ENCODE measurements around the gene KCNN2.

The KCNN2 gene

DNA sequence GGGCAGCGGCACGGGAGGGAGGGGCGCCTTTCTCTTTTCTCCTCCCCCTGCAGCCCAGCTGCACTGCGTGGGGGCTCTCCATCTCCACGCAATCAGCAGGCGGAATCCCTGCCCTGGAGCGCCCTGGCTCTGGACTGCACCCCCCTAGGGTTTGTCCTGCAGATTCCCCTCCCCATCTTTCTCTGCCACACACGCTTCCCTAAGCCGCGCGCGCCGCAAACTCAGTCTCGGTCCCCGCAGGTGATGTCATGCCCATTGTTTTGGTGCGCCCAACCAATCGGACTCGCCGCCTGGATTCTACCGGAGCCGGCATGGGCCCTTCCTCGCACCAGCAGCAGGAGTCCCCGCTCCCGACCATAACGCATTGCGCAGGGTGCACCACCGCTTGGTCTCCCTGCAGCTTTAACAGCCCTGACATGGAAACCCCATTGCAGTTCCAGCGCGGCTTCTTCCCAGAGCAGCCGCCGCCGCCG, at the start of gene KCNN2:
Gene KCNN2 (plus strand): TSS at position 347 of the 473 bp plus-strand sequence. CDS start 70 bp downstream, at position 417.
- no peak for DNase-seq

DNA sequence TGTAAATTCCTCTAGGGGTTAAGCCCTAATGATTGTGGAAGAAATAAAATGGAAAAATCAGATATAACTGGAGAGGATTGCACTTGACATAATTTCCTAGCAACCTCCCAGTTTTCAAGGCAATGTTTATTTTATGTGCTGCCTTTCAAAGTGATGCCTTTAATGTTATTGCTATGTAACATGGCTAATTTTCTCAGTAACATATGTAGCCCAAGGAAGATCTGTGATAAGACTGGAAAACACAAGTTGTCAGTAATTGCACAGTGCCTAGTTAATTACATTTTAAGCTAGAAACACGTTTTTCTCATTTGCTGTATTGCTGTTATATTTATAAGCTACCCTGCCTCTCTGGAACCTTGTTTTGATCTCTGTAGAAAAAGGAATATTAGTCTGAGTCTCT, 49.2 kb upstream of the KCNN2 start:
- DNase-seq = no peak

DNA sequence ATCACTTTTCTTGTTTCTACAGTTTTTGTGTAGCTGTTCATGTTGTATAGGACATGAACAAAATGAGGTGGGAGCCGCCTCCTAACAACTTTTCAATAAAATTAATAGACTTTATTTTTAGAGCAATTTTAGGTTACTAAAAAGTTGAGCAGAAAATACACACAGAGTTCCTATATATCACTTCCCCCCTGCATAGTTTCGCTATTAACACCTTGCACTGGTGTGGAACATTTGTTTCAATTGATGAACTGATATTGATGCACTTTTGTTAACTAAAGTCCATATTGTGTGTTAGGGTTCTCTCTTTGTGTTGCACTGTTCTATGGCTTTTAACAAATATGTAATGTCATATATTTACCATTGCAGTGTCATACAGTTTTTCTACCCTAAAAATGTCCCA, 47.8 kb upstream of the KCNN2 start:
- DNase-seq = no peak

DNA sequence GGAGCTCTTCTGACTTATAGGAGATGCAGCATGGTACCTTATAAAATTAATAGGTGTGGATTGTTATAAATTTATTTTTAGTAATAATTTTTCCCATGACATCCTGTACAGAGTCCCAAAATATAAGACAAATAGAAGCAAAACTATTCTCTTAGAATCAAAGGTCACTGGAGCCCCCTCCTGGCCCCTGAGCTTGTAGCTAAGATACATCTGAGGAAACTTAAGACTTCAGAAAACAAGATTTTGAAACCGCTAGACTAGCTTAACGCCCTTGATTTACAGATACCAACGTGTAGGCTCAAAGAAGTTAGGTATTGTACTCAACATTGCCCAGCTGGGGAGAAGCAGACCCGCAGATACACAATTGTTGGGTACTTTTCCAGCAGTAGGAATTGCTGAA, 45.7 kb upstream of the KCNN2 start:
- no peak for DNase-seq

DNA sequence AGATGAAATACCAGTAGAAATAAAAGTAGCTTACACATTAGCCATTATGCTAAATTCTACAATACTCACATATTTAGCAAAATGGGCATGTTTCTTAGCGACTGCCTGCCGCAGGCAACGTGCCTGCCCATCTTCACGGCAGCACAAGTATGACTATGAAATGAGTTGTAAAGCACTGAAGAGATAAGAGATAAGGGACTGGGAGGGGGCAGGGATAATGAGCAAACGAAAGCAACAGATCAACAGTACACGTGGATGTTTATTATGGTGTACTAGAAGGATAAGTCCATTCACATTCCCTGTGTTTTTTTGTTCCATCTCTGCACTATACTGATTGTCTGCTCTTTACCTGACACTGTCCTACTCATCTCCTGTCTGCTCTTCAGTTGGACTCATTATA, 44.1 kb upstream of the KCNN2 start:
- no peak for DNase-seq

DNA sequence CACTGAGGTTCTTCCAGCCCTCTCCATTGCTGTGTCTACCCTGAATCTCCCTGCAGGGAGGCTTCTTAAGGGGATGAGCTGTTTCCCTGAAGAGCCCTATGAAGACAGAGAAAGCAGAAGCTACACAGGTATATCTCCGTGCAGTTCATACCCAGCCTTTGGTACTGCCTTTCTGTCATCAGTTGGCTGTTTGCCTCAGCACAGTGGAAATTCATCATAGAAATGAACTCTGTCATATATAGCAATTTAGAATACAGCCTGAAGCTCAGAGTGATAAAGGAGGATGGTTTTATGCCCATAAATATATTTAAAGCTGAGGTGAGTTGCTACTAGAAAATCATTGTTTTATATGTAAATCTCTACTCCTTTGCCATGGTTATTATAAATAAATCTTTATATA, 42.6 kb upstream of the KCNN2 start:
- no peak for DNase-seq

DNA sequence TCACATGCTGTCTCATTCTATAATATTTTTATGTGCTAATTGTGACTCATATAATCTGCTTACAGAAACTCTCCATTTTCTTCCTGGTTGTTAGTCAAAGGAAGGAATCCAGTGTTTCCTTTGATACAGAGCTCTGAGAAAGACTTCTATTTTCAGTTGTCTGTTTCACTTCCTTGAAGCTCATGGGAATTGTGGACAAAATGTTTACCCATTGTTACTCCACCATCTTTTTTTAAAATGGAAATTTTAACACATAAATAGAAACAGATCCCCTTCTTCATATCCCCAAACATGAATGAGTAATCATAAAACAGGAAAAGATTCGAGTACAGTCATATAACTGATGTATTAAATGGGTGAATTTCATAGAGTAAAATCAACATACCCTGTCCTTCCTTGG, 42.0 kb upstream of the KCNN2 start:
- no peak for DNase-seq

DNA sequence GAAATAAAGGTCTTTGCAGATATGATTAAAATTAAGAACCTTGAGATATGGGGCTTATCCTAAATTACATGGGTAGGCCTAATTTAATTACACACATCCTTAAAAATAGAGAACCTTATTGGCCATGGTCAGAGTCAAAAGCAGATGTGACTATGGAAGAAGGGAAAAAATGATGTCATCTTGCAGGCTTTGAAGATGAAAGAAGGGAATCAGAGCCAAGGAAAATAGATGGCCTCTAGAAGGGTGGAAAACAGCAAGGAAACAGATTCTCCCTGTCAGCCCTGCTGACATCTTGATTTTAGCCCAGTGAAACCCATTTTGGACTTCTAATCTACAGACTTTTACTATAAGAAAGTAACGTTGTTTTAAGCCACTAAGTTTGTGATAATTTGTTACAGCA, 37.6 kb upstream of the KCNN2 start:
- DNase-seq = no peak

DNA sequence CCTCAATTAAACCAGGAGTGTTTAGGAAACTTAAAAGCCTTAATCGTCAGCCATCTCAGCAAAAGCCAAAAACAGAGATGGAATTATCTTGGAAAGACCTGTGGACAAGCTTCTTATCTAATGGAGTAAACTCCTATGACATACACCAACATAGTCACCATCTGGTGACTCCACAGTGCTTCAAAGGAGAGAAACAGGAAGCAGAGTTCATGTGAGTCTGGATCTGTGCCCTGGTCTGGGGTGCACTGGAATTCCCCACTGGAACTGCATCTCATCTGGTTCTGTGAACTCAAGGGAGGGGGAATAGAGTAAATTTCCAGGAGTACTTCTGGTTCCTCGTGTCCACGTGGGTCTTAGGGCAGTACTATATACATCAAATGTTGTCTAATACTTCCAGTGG, 36.3 kb upstream of the KCNN2 start:
- DNase-seq = no peak

DNA sequence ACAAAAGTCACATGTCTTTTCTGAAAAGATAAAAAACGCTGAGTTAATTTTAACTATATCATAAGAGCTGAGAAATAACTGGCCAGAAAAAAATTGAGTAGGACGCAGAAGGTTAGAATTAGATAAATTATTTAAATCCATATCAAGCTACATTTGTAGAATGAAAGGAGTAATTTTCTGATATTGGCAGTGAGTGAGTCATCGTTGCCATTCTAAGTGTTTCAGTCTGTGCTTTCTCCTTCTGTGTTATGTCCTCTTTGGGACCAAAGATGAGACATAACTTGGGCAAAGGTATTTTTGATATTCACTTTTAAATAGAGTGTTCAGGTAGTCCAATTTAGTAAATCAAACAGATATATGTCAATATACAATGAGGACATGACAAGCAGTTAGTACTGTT, 34.4 kb upstream of the KCNN2 start:
- no peak for DNase-seq

DNA sequence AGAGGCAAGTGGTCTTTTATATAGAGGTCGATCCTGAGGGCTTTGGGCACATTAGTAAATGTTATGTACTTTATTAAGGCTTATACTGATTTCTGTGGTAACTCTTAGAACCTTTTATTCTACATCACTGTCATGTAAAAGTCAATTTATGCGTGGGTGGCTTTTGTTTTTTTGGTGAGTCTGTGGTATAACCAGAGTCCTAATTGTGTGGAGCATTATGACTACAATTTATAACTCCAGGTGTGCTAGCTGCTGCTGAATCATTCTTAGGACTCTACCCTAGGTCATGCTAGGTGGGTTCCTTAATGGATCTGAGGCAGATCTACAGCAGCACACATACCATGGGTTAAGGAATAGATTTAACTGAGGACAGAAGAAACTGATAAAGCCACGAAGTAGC, 33.9 kb upstream of the KCNN2 start:
- DNase-seq = no peak

DNA sequence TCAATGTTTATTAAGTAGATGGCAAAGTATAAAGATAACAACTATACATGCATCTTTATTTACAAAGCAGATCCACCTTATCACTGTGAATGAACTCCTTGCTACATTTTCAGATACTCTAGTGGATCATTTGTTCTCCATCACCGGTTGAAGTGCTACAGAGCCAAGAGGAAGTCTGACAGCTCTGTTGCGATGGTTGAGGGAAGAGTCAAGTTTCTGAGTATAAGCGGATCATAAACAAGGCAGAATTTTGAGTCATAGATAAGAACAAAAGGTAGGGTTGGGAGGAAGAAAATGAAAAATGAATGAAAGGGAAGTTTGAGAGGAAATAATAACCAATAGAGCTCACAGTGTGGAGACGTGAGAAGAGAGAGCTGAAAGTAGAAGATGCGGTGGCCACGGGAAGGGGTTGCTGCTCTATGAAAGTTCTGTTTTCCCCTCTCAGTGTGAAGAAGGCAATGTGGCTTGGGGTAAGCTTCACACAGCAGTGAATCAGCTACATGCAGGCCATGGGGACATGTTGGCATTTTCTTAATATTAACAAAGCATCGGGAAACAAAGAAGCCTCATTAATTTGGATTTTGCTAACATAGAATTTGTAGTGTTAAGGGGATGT, 30.8 kb upstream of the KCNN2 start:
- DNase-seq = no peak

DNA sequence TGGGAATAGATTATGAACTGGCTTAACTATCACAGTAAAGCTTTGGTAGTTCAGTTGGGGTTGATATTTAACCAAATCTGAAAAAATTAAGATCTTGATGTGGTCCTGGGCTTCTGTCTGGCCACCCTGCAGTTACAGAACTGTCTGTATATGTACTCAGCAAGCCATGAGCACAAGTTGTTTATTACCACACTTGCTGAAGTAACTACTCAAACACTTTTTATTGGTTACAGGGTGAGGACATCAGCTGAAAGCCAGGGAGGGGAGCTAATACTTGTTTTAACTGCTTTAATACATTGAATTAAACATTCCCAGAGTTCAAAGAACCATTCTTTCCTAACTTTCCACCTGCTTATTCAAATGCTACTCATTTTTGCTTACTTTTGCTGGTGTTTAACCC, 29.4 kb upstream of the KCNN2 start:
- DNase-seq = no peak

DNA sequence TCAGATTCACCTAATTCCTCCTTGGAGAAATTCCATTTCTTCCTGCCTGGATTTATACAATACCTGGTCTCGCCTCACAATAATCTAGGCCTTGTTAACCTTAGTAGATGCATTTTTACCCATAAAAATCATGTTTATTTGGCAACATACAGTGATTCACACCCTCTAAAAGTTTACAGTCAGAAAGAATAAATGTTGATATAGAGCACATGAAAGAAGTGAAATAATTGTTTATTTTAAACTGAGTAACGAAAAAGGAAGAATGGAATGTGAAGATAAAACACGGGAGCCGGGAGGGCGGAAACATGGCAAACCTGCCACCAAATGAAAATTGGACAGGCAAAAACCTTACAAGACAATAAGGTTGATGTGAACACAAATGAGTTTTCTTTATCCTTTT, 28.9 kb upstream of the KCNN2 start:
- no peak for DNase-seq

DNA sequence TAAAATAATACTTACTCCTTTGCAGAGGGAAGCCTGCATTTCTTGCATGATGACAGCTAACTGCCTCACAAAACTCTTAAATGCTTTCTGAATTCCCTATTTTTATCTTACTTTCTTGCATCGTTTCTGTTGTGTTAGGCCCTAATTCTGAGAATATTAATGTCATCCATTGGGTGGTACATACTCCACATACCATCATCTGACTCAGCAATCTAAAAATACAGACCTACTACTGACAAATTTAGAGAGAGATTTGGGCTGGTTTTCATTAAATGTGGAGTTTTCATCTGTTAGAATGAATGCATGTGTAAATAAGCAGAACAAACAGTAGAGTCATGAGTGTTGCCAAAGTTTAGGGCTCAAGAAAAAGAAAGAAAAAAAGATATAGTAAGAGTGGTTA, 26.5 kb upstream of the KCNN2 start:
- DNase-seq = no peak

DNA sequence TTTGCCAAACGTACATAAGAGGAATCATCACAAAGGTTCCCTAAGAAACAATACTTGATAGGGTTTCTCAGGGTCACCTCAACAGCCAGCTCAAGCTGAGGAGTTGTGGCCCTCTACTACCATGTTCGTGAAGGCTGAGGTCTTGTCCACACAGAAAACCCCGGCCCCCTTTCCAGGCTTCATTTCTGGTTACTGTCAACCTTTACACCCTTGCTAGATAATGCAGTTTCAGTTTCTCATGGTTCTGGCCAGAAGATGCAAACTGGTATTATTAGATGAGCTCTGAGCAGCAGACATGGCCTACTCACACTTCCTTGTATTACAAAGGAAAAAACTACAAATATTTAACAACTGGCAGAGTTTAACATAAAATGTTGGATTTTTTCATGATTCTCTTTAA, 22.8 kb upstream of the KCNN2 start:
- DNase-seq = no peak

DNA sequence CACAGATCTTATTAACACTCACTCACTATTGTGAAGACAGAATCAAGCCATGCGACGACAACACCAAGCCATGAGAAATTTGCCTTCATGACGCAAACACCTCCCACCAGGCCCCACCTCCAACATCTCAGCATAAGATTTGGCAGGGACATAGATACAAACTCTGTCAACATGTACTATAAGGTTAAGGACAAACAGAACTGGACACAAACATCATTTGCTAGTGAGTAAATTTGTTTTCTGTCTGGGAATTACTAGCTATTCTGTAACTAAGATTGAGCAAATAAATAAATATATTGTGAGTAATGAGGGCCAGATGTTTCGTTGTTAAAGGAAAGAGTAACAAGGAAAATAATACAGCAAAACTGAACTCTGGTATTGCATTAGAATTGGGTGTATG, 15.7 kb upstream of the KCNN2 start:
- no peak for DNase-seq

DNA sequence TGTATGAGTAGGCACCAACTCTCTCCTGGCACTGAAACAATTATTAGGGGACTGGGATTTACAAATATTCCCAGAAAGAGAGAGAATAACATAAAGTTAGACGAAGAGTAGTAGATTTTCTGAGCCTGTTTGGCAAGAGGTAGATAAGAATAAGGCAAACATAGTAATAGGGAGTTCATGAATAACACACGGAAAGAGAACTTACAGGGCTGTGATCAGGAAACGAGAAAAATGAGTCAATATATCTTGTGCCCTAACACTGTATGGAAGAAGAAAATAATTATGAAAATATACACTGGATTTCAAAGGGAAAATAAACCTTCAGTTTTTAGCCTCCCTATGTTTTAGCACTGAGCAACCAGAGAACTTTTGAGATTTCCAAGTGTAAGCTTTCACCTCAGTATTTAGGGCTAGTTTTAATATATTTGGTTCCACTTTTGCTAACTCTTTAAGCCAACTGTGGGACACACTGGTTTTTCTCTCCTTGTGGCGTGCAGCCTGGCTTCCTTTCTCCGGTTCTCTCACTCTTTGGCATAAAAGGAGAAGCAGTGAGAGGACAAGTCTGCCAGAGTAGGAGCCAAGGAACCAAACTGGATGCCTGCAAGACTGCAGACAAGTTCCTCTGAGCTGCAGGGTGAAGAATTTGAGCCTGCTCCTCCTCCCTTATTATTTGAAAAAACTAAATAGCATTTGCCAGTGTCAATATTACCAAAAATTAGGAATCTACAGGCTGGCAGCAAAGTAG, 6.6 kb upstream of the KCNN2 start:
- no peak for DNase-seq

DNA sequence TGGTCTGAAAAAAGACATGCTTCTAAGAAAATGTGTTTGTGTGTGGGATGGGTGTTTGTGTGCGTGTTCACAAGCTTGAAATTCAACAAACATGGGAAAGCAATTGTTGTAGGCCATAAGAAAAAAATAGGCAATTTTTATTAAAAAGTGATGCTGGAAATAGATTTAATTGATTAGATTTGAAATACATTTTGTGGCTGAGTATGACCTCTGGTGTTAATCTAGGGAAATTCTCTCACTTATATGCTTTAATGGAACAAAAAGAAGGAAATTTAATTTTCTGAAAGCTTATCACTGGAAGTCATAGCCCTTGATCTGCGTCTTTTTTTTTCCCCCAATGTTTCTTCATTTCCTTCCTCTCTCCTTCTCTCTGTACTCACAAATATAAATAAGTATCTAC, 3.5 kb upstream of the KCNN2 start:
- DNase-seq = no peak

DNA sequence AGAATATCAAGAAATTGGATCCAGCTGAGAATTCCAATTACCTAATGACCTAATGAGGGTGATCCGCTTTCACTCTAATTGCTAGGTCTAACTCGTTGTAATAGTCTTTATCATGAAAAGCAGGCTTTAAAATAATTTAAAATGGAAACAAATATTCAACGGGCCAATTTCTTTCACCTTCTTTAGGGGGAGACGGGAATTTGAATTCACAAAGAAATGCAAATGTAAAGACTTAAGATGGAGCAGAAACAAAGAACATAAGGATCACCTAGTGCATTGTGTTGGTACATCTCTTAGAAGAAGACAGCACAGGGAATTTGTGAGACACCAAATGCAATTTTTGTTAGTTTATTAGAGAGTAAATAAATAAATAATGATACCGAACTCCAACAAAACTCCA, 1.5 kb upstream of the KCNN2 start:
- DNase-seq = no peak

DNA sequence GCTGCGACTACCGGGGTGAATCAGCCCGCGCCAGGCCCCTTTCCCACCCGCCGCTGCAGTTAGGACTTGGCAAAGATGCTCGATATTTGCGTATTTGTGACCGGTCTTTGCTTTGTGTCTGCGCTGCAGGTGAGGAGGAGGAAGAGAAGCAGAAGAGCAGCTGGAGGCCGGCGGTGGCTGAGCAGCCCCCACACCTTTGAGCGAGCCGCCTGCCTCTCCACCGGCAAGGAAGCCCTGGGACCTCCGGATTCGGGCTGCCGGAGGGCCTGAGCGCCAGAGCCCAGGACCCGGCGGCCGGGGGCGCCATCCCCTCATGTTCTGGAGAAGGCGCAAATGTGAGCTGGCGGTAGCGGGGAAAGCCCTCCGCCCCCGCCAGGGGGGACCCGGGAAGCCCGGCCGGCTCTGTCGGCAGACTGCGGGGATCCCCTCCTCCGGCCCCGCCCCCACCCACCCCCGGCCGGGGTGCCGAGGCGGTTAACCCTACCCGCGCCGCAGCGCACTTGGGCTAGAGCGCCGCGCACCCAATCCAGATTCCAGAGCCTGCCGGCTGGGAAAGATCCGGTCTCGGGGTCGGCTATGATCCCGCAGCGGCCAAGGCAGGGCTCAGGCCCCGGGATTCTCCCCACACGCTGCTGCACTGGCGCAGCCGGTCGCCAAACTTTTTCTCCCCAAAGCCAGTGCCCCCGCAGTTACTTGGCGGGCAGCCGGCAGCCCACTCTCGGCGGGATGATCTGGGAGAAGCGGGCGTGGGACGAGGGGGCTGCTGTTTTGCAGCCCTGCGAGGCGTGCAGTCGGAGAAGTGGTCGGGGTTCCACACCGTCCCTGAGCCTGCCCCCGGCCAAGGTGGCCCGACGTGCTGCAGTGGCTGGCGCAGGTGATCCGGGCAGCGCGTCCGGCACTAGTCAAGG, 800 bp upstream of the KCNN2 start:
- no peak for DNase-seq

DNA sequence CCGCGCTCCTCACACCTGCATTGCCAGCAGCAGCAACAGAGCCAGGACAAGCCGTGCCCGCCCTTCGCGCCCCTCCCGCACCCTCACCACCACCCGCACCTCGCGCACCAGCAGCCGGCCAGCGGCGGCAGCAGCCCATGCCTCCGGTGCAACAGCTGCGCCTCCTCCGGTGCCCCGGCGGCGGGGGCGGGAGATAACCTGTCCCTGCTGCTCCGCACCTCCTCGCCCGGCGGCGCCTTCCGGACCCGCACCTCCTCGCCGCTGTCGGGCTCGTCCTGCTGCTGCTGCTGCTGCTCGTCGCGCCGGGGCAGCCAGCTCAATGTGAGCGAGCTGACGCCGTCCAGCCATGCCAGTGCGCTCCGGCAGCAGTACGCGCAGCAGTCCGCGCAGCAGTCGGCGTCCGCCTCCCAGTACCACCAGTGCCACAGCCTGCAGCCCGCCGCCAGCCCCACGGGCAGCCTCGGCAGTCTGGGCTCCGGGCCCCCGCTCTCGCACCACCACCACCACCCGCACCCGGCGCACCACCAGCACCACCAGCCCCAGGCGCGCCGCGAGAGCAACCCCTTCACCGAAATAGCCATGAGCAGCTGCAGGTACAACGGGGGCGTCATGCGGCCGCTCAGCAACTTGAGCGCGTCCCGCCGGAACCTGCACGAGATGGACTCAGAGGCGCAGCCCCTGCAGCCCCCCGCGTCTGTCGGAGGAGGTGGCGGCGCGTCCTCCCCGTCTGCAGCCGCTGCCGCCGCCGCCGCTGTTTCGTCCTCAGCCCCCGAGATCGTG, 517 bp downstream of the KCNN2 start:
- DNase-seq = no peak
